NCI-H2171 (cell line): ENCODE results near the gene CREB5.

ENCODE experiments used
- DNase-seq: peaks from one replicate; lab custom pipeline; 2025; lab: John Stamatoyannopoulos, UW

Gene CREB5

DNA sequence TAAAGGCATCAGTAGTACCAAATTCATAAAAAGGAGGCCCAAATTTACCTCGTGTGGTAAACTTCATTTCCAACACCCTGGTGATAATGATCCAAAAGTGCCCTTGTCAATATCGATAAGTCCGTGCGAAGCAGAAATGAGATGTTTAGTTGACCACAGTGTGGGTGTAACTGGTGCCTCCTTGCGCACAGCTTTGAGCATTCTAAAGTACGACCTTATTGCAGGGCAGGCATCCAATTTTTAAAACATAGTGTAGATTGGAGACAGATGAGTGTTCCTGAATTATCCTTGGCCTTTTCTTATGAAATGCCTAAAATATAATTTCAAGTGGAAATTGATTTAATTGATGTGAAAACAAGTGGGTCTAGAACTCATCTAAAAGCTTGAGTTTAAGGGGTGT, 297.4 kb downstream of the CREB5 start:
- DNase-seq, result no peak

DNA sequence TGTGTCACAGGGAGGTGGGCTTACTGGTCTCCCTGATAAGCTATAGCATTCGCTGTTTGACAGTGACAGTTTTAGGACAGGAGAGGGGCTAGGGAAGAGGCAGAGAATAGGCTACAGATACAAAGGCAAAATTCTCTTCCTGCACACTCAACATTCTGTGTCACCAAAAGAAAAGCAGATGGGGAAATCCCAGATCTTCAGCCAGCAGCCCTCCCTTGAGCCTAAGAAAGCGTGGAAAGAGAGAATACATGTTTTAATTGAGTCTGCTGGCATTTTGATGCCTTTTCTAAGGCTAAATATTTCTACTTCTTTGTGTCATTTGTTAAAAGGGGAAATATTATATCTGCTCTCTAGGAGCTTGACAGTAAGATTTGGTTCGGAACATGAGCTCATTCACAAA, 298.8 kb downstream of the CREB5 start:
- DNase-seq, result no peak

DNA sequence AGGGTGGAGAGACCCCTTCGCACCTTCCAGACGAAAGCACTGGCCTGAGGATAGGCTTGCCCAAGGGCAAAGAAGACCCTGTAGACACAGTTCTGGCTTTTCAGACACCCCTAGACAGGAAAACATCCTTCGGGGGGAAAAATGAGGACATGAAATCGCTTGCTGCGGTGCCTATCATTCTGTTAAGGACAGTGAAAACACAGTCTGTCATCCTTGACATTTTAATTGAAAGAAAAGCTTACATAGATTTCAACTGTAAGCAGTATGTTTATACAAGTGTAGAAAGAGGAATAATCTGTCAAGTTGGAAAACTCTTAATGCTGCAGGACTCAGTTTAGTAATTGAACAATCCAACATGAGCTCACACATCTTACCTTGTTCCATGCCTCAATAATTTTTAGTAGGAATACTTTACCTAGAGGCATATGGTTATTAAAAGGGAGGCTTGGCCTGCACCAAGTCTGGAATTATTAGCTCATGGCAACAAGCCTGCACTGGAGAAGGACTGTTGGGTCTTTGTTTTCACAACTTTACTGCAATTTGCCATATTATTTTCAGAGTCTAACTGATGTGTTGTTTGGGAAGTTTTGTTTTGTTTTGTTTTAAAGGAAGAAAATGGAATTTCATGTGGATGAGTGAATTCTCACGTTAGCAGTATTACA, 302.3 kb downstream of the CREB5 start:
- DNase-seq, result no peak

DNA sequence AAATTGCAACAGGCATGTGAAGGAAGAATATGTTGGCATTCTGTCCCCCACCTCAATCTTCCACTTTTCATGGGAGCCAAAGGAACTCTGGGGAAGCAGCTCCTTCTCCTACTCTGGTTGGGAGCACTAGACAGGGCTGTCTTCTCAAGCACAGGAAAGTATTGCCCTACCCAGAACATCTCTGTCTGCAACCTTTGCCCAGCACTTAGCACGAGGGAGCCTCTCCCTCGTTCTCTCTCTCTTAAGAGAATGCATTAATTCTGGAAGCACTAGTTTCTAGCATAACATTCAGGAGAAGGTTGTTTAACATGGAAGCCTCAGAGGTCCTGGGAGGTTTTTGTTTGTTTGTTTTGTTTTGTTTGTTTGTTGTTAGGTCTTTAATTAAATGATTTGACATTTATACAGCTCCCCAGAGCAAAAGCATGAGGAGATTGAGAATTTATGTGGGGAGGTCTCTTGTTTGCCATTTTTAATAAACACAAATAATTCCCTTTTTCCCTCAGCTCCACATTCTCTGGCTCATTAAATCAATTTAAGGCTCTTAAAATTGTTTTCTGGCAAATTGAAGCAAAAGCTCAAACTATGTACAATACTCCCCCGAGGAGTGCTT, 305.2 kb downstream of the CREB5 start:
- DNase-seq, result no peak

DNA sequence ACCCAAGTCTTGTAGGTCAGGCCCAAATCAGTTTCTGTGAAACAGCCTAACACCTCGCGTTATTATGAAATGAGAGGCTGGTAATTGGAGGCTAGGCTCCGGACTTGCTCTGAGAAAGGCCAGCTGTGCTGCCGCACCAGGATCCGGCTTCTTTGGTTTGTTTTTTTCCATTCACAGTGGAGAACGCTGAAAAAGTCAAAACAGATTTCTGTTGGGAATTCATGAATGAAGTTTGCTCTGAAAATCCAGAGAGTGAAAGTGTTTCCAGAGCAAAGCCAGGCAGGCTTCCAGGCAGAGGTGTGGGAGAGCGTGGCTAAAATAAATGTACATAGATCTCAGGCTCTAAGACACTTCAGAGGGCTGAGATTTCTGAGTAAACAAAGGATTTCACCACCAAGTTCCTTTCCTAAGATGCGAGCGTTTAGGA, 305.8 kb downstream of the CREB5 start:
- DNase-seq, result no peak

DNA sequence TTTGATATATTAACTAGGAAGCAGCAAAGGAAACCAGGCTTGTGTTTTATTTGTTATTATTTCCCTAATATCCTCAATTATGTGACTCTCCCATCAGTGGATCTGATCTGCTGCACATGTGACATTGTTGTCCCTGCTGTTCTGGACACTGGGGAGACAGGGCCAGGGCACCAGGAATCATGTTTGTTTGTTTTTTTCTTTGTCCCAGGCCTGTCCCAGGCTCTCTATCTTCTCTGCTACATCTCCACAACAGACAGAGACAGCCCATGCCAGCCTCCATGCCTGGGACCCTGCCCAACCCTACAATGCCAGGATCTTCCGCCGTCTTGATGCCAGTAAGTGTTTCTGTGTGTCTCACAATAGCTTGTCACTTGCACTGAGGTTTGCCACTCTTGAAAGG, 306.2 kb downstream of the CREB5 start:
- DNase-seq, result no peak

DNA sequence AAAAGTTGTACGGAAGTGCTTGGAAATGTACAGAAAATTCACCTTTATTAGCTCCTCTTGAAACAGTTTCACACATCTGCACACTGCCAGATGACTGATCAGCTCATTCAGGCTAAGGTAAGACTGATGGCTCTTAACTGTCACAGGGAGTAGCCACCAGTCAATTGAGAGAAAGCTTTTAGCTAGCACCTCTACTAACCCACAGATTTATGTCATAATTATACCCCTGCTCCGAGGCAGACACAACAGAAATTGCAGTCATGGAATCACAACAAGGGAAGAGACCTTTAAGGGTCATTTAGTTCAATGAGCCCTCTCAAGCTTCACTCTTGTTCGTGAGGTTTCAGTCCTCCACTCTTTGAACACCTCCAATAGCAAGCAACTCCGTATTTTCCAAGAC, 310.4 kb downstream of the CREB5 start:
- DNase-seq, result no peak

DNA sequence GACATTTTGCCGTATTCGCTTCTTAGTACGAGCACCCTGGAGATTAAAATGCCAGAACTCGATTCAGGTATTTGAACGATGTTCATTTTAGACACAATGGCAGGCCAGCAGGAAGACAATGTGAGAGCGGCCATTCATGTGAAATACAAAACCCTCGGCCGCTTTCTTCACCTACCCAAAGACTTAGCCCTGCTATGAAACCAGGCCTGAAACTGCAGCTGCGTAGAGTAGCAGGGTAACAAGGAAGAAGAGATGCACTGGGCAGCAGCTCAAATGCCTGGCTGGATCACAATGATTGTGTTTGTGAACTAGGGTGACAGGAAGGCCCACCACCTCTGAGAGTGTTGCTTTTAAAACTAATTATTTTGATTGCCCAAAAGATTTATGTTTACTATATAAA, 311.0 kb downstream of the CREB5 start:
- no peak for DNase-seq

DNA sequence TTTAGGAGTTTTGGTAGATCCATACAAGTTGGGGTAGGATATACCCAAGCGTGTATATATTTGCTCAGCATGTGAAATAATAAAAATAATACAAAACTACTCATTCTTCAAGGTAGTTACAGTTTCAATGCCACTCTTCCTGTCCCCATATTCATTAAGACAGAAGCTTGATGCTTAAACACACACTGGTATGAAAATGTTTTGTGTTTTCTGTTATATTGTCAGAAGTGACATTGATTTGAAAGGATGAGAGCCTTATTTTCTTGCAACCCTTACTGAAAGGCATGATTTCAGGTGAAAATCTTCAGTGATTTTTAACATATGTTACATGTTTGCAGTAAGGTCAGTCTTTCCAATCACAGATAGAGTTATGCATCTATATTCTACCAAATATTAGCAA, 312.2 kb downstream of the CREB5 start:
- DNase-seq, result no peak

DNA sequence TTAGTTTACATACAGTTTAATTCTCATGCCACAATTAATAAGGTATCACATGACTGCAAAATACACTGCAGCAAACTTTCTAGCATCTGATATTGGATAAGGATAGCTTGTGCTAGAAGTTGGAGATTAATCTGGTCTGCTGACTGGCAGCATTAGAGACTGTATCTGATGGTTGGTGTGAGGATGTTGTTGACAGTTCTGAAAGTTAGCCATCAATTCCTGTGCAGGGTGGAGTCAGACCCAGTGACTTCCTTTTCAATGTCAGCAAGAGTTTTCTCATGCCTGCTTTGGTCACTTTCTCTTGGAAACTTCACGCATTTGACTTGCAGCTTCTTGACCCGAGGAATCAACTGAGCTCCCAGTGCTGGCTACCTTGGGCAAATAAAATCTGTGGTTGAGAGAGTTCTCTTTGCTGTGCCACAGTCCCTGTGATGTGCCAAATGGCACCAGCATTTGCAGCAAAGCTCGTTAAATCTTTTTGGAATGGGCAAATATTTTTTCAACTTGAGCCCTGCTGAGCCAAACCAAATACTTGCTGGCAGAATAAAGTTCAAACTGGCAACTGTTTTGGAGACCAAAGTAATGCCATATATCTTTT, 312.8 kb downstream of the CREB5 start:
- DNase-seq, result no peak

DNA sequence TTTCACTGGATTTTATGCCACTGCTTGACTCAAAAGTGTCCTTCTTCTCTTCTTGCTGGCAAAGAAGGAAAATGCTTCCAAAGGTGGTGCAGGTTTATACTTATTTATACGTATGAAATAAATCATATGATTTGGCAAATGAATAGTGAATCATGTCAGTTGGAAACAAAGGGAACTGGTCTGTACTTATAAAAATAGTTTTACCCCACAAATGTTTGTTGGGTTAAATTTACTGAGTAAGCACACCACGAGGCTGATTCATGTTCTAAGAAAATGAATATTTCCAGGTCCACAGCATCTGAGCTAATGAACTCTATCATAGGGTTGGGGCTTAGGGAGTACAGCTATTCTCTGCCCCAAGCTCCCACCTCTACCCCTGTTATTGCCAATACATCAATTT, 313.6 kb downstream of the CREB5 start:
- no peak for DNase-seq

DNA sequence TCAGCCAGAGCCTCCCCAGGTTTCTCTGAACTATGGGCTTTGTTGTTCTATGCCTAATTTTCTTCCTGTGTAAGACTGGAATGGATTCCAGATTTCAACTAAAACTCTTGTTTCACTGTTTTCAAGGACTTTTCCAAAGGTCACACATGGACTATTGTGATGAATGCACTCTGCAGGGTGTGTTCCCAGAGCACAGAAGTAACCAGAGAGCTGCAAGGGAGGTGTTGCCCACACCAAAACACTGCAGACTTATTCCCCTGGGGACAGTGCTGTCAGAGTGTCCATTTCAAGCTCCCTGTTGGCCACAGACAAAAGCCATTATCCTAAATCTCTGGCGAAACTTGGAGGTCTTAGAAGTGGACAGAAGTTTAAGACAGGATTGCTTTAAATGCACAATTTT, 314.2 kb downstream of the CREB5 start:
- no peak for DNase-seq

DNA sequence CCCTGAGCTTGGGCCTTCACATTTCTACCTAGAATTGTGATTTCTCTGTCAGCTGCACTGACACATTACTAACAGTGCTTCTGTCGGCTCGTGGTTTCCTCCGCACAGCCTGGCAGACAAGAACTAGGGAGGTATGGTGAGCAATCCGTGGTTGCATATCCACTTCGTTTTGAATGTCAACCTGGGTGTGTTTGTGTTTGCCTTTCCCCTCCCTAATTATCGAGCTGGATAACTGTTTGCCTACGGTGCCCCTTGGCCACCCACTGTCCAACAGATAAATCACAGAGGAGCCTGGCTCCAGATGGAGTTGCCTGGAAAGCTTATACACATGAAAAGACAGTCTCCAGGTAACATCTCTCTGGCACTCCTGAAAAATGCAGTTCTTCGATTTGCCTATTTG, 317.0 kb downstream of the CREB5 start:
- DNase-seq, result no peak

DNA sequence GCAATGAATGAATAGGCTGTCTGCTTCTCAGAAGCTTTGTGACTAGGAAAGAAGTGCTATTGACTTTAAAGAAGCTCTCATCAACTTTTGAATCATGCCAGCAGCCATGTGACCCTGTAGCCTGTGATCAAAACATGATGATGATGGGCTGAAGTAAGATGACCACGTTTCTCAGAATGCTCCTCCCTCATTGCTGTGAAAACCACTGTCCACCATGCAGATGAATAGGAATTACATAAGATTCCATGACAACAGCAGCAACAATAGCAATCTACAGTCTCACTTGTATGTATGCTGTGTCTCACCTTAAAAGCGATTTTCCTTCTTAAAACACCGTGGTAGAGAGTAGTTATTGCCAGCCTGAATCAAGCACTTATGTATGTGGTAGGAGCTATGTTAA, 317.4 kb downstream of the CREB5 start:
- no peak for DNase-seq

DNA sequence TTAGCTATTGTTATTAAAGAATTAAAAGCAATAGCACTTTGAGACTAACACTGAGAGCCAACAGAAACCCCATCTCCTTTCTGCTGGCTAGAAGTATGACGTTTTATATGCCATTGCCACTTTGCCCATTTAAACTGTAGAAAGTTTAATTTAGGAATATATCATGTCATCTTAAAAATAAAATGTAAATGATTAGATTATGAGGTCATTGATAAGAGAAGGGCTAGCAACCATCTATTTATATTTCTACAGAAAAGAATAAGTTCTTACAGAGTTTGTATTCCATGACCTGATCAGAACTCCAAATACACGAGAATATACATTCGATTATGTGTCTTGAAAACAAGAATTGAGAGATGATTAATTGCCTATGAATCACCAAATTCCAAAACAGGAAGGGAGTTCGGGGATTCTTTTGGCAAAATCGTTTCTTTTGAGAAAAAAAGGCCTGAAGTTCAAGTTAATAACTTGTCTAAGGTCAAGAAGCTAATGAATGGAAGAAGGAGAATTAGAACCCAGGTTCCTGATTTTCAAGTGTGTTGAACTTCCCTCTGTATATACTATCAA, 318.9 kb downstream of the CREB5 start:
- no peak for DNase-seq

DNA sequence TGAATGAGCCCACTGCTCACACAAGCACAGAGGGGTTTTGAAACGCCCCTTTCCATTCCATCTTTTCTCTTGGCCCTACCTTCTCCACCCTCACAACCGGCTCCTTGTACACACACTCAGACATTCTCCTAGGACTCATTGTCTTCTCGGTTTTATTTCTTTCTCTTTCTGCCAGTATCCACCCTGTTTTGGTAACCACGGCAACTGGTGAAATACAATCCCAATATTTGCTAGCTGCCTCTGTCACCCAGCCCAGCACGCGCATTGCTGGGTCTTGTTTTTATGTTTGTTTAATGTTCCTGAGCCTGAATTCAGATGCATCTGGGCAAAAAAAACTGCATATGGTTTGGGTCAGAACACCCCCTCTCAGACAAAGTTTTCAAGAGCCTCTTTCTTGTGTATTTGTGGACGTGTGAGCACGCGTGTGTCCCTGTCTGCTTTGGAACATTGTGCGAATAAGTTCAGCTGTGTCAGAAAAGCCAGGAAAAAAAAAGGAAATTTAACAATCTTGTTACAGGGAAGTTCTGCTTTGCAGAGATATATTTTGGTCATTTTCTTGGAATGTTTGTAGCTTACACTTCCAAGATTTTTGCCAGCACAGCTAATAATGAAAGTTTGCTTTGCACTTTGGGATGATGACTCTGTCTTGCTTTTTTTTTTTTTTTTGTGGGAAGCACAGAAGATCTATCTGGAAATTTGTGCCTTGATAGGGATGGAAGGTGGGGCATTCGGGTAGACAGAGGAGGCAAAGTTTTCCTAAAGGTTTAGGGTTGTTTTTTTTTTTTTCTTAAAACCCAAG, 320.0 kb downstream of the CREB5 start:
- peak; percentile 10 for DNase-seq

DNA sequence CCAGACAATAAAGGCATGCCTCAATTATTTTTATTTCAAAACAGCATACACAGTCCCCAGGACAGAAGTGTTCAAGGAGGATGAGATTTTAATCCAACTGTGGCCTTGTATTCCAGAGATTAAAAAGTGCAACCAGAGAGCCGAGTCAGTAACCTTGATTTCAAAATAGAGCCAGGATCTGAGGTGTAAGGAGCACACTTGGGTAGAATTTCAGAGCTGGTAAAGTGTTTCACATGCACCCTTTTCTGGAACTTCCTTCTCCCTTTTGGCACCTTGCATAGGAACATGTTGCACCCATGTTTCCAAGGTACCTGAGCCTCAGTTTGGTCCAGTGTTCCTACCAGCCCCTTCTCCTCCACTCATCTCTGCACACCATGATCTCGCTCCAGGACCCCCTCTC, 320.7 kb downstream of the CREB5 start:
- no peak for DNase-seq

DNA sequence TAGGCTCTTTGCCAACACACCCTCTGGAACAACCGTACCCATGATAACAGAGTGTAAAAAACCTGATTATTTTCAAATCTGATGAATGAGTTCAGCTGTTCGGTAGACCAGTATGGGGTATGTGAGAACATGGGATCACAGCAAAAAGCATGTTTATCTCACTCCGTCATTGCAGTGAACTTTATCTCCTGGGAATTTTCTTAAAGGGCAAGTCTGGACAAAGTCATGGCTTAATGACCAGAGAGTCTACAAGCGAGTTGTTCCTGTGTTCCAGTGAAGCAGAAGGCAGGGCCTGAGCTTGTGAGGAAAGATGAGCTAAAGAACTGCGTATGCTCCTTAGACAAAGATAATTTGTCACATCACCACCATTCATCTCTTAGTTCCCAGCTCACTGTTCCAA, 326.1 kb downstream of the CREB5 start:
- DNase-seq, result no peak

DNA sequence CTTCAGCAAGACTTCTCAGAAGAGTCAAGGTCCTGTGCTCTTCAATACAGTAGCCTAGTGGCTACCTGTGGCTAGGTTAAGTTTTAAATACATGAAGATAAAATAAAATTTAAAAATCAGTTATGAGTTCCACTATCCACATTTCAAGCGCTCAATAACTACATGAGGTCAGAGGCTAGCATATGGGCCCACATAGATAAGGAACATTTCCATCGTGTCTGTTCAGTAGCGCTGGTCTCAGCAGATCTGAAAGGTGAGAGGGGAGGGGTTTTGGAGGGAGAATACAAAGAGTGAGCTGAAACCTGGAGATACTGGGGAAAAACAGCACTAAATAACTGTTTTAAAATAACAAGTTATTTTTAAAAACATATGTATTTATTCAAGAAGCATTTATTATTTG, 326.8 kb downstream of the CREB5 start:
- no peak for DNase-seq

DNA sequence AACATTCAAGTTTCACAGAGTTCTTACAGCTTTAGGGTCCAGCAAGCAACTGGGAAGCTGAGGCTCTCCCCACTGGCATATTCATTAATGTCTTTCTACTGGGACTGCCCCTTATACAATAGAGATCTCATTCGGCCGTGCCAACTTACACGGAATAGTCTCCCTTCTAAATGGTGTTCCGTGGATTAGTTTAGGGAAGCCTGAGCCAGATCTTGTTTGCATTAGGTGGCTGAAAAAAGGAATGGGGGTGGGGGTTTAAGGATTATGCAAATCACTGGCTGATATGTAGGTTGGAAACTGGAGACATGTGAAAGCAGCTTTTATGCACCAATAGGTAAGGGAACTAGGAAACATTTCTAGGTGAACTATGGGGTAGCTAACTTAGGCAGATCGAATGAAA, 327.5 kb downstream of the CREB5 start:
- no peak for DNase-seq

DNA sequence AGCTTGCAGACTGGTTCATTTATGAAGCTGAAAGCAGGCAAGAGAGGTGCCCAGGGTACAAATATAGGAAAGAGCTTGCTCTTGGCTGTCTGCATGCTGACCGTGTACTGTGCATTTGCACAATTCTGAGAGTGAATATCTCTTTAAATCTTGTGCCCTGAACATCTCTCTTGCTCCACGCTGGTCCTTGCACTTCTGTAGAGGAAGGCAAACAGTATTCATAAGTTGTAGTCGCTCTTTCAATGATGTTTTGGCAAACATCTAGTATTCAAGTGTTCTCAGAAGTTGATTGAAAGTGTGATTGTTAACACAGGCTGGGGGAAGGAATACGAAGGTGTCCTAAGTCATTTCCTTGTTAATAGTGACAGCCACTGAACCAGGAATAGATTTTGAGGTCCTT, 332.6 kb downstream of the CREB5 start:
- DNase-seq, result no peak

DNA sequence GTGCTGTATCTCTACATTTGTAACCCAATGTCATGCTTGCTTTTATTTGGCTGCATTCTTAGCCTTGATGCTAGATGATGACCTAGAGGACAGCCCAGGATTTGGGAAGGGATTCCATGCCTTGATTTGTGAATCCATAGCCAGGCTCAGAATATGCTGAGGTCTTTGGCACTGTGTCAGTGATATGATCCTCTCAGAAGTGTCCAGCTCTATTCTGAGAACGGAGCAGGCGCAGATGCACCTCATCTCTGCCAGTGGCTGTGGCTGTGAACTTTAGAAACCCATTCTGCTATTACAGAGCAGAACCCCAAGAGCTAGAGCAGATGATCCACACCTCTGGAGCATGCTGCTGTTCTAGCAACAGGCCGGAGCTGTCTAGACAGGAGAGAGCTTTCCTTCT, 333.0 kb downstream of the CREB5 start:
- no peak for DNase-seq

DNA sequence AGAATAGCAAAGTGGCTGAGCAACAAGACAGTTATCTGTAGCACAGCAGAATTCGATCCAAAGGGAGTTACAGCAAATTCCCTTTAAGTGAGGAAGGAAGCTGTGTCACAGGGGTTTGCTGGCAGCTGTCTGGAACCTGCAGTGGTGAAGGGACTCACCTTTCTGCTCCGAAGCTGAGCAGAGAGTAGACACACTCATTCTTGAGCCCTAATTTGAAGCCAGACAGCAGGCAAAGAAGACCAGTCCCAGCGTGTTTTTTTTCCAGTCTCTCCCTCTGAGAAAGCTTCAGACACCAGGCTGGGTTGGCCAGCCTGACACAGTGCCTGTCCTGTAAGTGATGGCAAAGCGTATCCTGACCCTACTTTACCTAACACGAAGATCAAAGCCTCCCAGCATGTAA, 335.1 kb downstream of the CREB5 start:
- no peak for DNase-seq
